Stomach smooth muscle (tissue), 2 donors: Measurements from ENCODE around the gene MFAP2.

Source experiments
- H3K27ac ChIP-seq: one replicate; pipeline ENCODE4 v1.7.0; 2013; ENCODE audit warnings: mild to moderate bottlenecking, low read length, inconsistent platforms
- H3K27me3 ChIP-seq, 2 donors: one replicate each; pipeline ENCODE4 v1.7.0; 2013; ENCODE audit warnings: low read length in 2 of 2; ENCODE audit not compliant: insufficient read depth in 2 of 2, control insufficient read depth in 1 of 2
- H3K36me3 ChIP-seq, 2 donors: one replicate each; pipeline ENCODE4 v1.7.0; 2013; ENCODE audit warnings: low read length in 2 of 2; ENCODE audit not compliant: control insufficient read depth in 2 of 2, insufficient read depth in 2 of 2
- H3K4me1 ChIP-seq: one replicate; pipeline ENCODE4 v1.7.0; 2013; ENCODE audit warnings: low read length; ENCODE audit not compliant: control insufficient read depth, insufficient read depth
- H3K4me3 ChIP-seq, 2 donors: one replicate each; pipeline ENCODE4 v1.7.0; 2013; ENCODE audit warnings: low read length in 2 of 2
- H3K9ac ChIP-seq, 2 donors: one replicate each; pipeline ENCODE4 v1.7.0; 2013; ENCODE audit warnings: low read length in 2 of 2, mild to moderate bottlenecking in 1 of 2
- H3K9me3 ChIP-seq, 2 donors: one replicate each; pipeline ENCODE4 v1.7.0; 2013; ENCODE audit warnings: low read length in 2 of 2; ENCODE audit not compliant: control insufficient read depth in 2 of 2
- donor health status: healthy.
- donor health status: Pancreatic carcinoma.

The MFAP2 gene

GRCh38 chr1:16927711-16928485 is 52.5 kb downstream of the MFAP2 start:
- Histone ChIP-seq H3K9me3 (no peaks in the 10 kb centered on the region), H3K4me3 (no peak overlapping the region), H3K4me1 (peaks cover 4% of the 10 kb centered on the region), H3K27ac (no peak overlapping the region), H3K27me3 (no peaks in the 10 kb centered on the region), H3K36me3 (peaks cover 0 to 22% of the 10 kb centered on the region in 2 donors), H3K9ac (no peak overlapping the region)

GRCh38 chr1:16927256-16927655 is 53.2 kb downstream of the MFAP2 start:
- Histone ChIP-seq H3K9ac (no peak overlapping the region), H3K4me3 (no peak overlapping the region)

GRCh38 chr1:16926491-16927073 is 53.8 kb downstream of the MFAP2 start:
- Histone ChIP-seq H3K9me3 (no peaks in the 10 kb centered on the region), H3K36me3 (peaks cover 0 to 19% of the 10 kb centered on the region in 2 donors), H3K9ac (no peak overlapping the region), H3K27ac (no peak overlapping the region), H3K4me1 (peaks cover 9% of the 10 kb centered on the region), H3K27me3 (no peaks in the 10 kb centered on the region), H3K4me3 (no peak overlapping the region)

More at GRCh38 chr1:16927256-16927655, 53.2 kb downstream of the MFAP2 start:
- Histone ChIP-seq H3K9me3 (no peaks in the 10 kb centered on the region), H3K27me3 (no peaks in the 10 kb centered on the region), H3K36me3 (peaks cover 0 to 19% of the 10 kb centered on the region in 2 donors), H3K27ac (no peak overlapping the region), H3K4me1 (peaks cover 4% of the 10 kb centered on the region)

- H3K4me3 ChIP-seq, result no peak overlapping the region
- H3K9ac ChIP-seq, result no peak overlapping the region
- H3K36me3 ChIP-seq, result peaks cover 0 to 12% of the 10 kb centered on the region in 2 donors
- H3K27ac ChIP-seq, result no peak overlapping the region
- H3K4me1 ChIP-seq, result peaks cover 12% of the 10 kb centered on the region
- H3K27me3 ChIP-seq, result no peaks in the 10 kb centered on the region
- H3K9me3 ChIP-seq, result no peaks in the 10 kb centered on the region
Measured at GRCh38 chr1:16925635-16926490, 54.6 kb downstream of the MFAP2 start.

- Histone ChIP-seq H3K36me3 (peaks cover 0 to 8% of the 10 kb centered on the region in 2 donors), H3K4me1 (peaks cover 12% of the 10 kb centered on the region), H3K27me3 (no peaks in the 10 kb centered on the region), H3K27ac (no peak overlapping the region), H3K4me3 (no peak overlapping the region), H3K9me3 (no peaks in the 10 kb centered on the region), H3K9ac (no peak overlapping the region)
Measured at GRCh38 chr1:16924919-16925477, 55.4 kb downstream of the MFAP2 start.
